HG03060 (cell line): ENCODE results near the gene PARD6G.
"Not testable (repeated sequence)": the region's sequence is repeated elsewhere in the genome, so short reads cannot be mapped to it uniquely, and the experiment has no call there.

Experiments
- ATAC-seq: cut with Tn5 transposase; IDR thresholded peaks from one replicate; pipeline ENCODE4 v1.9.1; 2021; ENCODE audit warnings: low read depth, moderate number of reproducible peaks; ENCODE audit not compliant: unreplicated experiment

The PARD6G gene

DNA sequence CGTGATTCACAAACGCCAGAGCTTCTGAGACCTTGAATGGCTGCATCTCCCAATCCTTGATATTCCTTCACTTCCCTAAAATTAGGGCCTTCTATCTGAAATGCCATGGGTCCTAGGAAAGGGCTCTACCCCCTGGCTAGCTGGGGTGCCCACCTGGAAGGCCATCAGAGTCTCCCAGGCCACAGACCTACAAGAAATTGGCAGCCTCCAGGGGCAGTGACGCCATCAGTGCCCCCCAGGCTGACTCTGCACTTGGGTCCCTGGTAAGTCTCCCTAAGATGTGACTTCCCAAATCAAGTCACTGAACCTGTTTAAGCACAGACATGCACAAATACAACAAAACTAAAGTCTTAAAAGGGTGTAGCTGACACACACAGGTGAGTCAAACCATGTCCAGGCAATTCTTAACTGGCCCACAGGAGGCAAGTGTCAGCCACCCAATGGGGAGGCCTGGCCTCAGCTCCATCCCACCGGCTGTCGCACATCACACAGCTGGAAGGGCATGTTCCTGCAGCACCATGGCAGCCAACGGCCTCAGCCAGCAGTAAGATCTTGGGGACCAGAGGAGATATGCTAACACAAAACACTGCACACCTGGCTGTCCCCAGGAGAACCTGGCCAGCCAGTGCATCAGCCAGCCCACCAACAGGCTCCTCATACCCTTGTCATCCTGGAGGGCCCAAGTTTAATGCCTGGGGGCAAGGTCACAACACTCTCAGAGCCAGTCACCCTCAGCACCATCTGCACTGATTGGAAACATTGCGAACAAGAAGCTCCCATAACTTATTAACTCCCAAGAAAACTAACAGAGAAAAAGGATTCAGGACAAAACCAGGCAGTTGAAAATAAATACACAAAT lies 5.2 kb downstream of the PARD6G start:
- ATAC-seq: no peak

DNA sequence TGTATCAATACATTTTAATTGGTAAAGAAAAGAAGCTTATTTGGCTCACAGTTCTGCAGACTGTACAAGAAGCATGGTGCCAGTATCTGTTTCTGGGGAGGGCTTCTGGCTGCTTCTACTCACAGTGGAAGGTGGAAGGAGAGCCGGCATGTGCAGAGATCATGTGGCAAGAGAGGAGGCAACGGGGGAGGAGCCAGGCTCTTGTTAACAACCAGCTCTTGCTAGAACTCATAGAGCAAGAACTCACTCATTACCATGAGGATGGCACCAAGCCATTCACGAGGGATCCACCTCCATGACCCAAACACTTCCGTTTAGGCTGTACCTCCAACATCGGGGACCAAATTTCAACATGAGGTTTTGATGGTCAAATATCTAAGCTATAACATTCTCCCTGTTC lies 7.5 kb downstream of the PARD6G start:
- no peak for ATAC-seq

DNA sequence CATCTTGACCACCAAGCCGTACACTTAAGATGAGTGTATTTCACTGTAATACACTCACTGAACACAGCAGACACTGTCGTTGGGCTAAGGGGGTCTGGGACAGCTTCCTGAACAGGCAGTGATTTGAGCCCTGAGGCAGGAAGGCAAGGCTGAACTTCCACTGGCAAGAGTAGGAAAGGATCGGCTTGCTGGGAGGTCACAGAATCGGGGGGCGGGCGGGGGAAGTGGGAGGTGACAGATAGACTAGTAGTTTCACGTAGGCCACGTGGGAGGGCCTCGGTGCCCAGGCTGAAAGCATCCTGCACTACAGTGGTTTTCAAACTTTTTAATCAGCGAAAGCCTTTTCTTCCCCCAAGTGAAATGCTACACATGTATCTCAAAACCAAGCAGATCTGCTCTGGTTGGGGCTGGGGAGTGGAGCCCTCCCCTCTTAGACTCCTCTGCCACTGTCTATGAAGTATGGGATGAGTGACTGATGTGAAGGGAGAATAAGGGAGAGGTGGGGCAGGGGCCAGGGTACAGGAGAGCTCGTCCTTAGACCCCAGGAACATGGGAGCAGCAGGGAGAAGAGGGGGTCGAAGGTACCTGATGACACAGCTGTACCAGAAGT lies 8.6 kb downstream of the PARD6G start:
- ATAC-seq: no peak

DNA sequence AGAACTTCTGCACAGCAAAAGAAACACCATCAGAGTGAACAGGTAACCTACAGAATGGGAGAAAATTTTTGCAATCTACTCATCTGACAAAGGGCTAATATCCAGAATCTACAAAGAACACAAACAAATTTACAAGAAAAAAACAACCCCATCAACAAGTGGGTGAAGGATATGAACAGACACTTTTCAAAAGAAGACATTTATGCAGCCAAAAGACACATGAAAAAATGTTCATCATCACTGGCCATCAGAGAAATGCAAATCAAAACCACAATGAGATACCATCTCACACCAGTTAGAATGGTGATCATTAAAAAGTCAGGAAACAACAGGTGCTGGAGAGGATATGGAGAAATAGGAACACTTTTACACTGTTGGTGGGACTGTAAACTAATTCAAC lies 9.8 kb downstream of the PARD6G start:
- not testable (repeated sequence) for ATAC-seq

DNA sequence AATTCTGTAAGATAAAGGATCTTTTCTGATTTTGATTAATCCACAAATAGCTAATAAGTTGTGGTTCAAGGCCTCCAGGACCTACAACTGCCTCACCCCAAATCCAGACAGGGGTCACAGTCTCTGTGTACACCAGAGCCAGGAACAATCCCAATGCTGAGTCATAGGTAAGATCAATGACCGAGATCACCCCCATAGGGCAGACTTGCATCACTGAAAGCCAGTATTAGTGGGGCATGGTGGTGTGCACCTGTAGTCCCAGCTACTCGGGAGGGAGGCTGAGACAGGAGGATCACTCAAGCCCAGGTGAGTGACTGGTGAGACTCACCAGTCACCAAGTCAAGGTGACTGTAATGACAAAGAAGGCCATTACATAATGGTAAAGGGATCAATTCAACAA lies 12.9 kb downstream of the PARD6G start:
- no peak for ATAC-seq

DNA sequence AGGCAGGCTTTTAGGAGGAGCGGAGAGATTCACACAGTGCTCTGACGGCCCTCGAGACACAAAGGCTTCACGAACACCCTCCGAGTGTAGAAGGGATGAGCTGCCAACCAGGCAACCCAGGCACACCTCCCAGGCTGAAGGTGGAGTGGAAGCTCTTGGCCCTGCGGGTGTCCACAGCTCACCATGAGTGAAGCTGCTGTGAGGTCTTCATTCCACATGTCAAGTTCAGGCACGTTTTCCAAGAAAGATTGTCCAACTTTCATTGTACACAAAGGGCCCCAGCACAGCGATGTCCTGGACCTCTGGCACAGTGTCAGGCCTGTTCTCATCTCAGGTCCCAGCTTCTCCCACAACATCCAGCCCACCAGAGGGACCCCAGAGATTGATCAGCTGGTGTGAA lies 13.4 kb downstream of the PARD6G start:
- ATAC-seq: no peak

DNA sequence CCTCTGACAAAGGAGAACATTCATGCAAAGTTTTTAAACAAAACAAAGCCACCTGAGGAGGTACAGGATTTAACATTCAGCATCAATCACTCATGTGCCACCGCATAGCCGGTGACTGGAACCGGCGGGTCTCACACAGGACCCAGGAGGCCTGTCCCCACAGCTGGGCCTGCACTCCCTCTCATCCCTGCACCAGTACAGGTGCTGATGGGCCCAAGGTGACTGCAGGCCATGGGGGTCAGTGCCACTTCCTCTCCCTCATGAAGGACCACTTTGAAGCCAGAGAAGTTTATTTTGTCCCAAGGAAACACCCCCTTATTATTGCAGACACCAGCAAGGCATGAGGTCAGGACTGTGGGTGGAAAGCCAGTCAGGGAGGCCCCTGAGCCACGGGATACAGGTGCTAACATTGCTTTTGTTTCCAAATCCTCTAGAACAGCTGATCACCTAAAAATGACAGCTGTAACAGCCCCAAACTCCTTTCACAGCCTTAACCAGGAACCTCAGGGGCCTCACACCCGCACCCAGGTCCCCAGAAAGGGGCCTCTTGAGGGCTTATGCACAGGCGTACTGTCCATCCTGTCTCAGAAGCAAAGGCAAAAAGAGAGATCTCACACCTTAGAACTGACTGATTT lies 14.0 kb downstream of the PARD6G start:
- no peak for ATAC-seq

DNA sequence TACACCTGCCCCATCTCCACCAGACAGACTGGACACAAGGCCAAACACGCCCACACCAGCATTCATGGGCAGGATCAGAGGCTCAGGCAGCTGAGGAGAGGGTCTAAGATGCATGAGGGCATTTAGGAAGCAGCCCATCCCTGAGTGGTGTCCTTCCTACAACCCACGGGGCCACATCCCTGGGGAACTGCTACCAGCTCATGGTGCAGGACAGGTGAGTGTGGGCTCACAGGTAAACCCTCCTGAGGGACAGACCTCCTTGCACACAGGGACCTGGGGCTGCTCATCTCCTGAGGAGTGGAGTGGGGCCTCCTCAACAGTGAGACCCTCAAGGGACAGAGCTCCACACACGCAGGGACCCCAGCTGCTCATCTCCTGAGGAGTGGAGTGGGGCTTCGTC lies 14.6 kb downstream of the PARD6G start:
- ATAC-seq: no peak

DNA sequence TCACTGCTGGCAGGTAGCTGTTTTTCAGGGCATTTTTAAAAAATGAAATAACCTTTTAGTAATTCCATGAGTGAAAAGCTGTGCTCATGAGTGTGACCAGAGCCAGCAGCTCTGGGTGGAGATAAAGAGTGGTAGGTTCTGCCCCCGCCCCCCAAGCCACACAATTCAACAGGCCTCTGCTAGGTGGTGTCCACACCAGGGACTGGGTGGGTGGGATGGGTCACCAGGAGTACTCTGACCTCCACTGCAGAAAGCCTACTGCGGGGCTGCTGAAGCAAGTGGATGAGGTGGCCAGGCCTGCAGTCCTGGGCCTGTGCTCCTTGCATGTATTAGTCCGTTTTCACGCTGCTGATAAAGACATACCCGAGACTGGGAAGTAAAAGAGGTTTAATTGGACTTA lies 15.3 kb downstream of the PARD6G start:
- no peak for ATAC-seq

DNA sequence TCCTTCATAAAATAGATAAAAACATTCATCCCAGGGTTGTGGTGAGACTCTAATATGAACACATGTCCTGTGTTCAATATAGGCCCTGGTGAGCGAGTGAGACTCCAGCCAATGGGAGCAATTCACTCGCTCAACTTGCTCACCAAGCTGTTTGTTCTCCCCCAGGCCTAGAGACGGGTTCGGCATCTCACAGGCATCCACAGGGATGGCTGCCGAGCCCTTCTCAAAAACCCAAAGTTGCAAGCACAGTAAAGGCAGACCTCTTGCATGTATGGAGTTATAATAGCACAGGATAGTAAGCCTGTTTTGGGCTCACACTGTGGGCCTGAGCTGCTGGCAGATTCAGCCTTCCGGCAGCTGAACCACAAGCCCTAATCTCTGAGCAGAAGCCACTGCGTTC lies 15.7 kb downstream of the PARD6G start:
- ATAC-seq: no peak

DNA sequence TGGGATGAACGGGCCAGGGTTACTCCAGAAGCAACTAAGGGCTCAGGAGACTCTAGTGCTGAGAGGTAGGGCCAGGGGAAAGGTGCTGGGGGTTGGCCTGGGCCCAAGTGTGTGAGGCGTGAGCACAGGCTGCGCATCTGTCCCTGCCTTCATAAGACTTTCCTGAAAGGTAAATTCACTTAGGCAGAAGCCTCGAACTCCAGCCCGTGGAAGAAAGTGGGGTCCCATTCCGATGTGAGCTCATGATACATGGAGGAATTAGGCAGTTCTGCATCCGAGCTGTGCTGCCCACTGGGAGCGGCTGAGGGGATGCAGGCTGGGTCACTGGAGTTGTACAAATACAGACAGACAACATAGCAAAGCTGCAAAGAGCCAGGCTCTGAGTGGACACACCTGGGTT lies 16.2 kb downstream of the PARD6G start:
- ATAC-seq: no peak

DNA sequence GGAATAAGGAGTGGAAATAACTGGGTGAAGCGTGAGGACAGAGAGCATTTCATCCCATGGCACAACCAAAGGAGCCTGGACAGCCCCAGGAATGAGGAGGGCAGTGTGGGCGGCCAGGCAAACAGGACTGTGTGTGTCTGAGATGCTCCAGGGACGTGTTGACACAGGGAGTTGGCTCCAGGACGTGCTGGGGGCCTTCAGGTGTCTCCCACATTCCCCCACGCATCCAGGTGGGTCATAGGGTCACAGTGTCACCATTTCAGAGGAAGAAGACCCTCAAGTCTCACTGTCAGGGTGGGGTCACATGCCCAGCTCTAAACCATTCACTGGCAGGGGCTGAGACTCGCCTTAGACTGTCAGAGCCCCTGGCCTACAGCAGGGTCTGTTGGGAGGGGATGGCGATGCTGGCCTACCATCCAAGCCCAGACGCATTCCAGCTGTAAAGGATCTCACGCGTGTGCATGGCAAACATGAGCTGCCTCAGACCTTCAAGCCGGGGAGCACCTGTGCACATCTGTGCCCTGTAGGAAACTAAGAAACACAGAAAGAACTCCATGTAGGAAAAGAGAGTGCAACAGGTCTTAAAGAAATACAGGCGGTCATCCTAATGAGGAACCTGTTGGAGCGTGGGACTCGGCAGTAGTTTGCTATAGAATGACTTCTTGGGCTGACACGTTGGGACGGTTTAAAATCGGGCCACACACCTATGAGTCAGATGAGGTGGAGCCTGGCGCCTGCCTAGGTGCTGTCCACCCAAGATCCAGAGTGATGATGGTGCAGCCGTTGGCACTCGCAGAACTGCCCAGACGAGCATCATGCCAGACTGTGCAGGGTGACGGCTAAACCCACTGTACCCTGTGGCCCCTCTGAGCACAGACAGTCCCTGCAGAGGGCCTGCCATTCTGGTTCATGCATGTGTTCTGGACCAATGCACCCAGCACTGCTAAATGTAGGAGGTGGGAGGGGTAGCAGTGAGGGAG lies 17.3 kb downstream of the PARD6G start:
- ATAC-seq: no peak

DNA sequence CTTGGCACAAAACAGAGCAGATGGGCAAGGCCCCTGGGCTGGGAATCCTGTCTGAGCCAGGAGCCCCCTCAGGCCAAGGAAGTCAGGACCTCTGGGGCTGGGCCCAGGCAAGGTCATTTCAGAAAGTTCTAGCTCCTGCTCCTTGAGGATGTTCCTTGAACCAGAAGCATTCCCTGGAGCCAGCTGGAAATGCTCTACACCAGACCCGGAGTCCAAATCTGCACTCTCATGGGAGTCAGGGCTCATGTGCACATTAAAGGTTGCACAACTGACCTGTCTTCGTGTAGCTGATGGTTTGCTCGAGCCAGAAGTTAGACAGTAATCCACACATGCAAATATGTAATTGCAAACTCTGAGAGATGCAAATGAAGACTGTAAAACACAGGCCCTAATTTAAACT lies 18.0 kb downstream of the PARD6G start:
- ATAC-seq: no peak

DNA sequence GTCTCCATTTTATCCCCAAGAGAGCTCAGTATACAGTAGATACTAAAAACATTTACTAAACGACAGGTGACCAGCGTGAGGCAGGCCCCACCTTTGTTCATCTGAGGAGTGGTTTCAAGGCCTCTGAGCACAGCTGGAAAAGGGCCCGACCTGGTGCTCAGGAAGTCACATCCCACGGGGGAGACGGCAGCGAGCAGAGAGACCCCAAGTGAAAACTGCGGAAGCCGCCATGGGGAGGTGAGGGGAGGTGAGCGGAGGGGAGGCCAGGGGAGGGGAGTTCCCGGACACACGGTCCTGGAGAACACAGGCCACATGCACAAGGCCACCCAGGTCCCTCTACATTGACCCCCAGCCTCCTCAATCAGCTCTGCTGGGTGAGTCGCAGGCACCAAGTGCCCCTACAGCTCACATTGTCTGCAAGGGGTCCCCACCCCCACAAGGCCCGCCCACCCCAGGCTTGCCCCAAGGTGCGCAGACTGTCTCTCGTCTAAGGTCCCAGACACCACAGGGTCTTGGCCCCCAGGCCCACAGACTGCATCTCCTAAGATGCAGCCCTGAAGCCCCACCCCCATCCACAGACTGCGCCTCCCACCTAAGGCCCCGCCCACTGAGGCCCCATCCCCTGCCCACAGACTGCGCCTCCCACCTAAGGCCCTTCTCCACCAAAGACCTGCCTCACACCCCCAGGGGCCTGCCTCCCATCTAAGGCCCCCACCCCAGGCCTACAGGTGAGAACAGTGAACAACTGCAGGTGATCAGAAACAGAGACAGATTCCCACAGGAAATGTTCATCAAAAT lies 19.1 kb downstream of the PARD6G start:
- no peak for ATAC-seq

DNA sequence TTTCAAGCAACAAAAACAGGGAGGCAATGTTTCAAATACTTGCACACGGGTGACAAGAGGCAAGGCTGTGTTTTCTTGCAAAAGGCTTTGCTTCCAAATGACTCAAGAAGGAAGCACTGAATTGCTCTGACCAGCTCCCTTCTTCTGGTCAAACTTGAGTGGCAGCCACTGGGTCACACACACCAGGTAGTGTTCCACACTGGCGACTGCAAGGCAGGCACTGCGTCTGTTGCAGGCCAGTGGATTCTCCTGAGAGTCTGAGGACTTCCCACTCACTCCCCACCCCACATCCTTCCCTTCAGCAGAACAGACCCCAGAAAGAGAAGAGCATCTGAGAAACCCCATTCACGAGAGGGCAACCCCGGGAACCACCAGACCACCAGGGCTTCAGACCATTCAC lies 19.8 kb downstream of the PARD6G start:
- no peak for ATAC-seq

DNA sequence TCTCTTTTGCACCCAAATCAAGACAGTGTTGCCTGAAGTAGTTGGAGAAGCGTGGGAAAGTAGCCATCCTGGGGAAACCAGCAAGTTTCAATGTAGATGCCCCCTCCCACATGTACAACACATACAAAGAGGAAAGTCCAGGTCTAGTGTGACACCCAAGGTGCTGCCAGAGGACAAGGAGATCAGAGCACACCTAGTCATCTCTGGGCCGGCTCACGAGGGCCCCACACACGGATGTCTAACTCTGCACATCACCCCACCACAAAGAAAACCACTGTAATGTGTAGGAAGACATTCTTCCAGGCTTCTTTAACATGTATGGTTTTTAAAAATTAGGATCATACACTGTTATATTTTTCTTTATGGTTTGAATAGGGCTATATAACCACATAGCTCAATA lies 21.6 kb downstream of the PARD6G start:
- no peak for ATAC-seq

DNA sequence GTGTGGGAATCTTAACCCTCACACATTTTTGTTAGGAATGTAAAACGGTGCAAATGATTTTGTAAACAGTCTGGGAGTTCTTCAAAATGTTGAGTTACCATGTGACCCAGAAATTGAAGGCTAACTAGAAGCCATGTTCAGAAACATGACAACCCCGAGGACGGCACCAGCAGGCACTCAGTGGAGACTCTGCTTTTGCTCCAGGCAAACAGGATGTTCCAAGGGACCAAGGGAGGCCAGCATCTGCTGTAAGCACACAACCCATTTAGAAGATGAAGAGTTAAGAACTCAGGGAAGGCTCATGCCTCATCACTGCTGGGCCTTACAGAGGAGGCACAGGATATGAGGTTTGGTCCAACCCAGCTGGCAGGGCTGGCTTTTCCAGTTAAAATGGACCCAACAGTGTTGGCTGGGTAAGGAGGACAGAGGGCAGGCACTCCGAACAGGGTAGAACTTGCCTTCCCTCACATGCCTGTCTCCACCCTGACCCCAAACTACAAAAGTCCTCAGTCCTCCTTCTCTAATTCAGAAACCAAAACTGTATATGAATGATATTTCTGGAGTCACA lies 23.6 kb downstream of the PARD6G start:
- no peak for ATAC-seq

DNA sequence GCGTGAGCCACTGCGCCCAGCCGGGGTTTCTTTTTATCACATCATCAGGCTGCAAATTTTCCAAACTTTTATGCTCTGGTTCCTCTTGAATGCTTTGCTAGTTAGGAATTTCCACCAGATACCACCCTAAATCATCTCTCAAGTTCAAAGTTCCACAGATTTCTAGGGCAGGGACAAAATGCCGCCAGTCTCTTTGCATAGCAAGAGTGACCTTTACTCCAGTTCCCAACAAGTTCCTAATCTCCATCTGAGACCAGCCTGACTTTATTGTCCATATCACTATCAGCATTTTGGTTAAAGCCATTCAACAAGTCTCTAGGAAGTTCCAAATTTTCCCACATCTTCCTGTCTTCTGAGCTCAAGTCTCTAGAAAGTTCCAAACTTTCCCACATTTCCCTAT lies 27.8 kb downstream of the PARD6G start:
- not testable (repeated sequence) for ATAC-seq
